ENCODE results near the gene C19orf67.
"Not testable (repeated sequence)": the region's sequence is repeated elsewhere in the genome, so short reads cannot be mapped to it uniquely, and the experiment has no call there.

The C19orf67 gene

GRCh38 chr19:14056741-14057356 lies 28.7 kb downstream of the C19orf67 start:
- DNase-seq (ENCODE audit: low read depth in 2 of 2, low spot score in 1 of 2) = no peak

GRCh38 chr19:14056069-14056666 lies 29.4 kb downstream of the C19orf67 start:
- DNase-seq (ENCODE audit: low read depth in 2 of 2, low spot score in 1 of 2) = no peak

GRCh38 chr19:14055396-14055795 lies 30.2 kb downstream of the C19orf67 start:
- DNase-seq (ENCODE audit: low read depth in 2 of 2, low spot score in 1 of 2) = no peak

GRCh38 chr19:14054721-14055120 lies 30.9 kb downstream of the C19orf67 start:
- DNase-seq (ENCODE audit: low read depth in 2 of 2, low spot score in 1 of 2) = no peak

- DNase-seq (ENCODE audit: low read depth in 2 of 2, low spot score in 1 of 2) = no peak
These were observed 31.5 kb downstream of the C19orf67 start for GRCh38 chr19:14054099-14054498.

- DNase-seq (ENCODE audit: low read depth in 2 of 2, low spot score in 1 of 2) = no peak
These were observed 32.1 kb downstream of the C19orf67 start for GRCh38 chr19:14053500-14053899.

GRCh38 chr19:14053032-14053431 lies 32.6 kb downstream of the C19orf67 start:
- DNase-seq (ENCODE audit: low read depth in 2 of 2, low spot score in 1 of 2) = no peak

GRCh38 chr19:14052470-14052869 lies 33.1 kb downstream of the C19orf67 start:
- DNase-seq (ENCODE audit: low read depth in 2 of 2, low spot score in 1 of 2) = no peak

- no peak for DNase-seq (ENCODE audit: low read depth in 2 of 2, low spot score in 1 of 2)
These were observed 33.6 kb downstream of the C19orf67 start for GRCh38 chr19:14051980-14052379.

- not testable (repeated sequence) for DNase-seq (ENCODE audit: low read depth in 2 of 2, low spot score in 1 of 2)
These were observed 34.6 kb downstream of the C19orf67 start for GRCh38 chr19:14050961-14051360.

GRCh38 chr19:14050512-14050911 lies 35.1 kb downstream of the C19orf67 start:
- no peak for DNase-seq (ENCODE audit: low read depth in 2 of 2, low spot score in 1 of 2)

- peak; percentile 56 to 63 for DNase-seq (ENCODE audit: low read depth in 2 of 2, low spot score in 1 of 2)
These were observed 37.0 kb downstream of the C19orf67 start for GRCh38 chr19:14048443-14049153.

- not testable (repeated sequence) for DNase-seq (ENCODE audit: low read depth in 2 of 2, low spot score in 1 of 2)
These were observed 37.7 kb downstream of the C19orf67 start for GRCh38 chr19:14047866-14048265.

GRCh38 chr19:14042659-14043608 lies 42.6 kb downstream of the C19orf67 start:
- not testable (repeated sequence) for DNase-seq (ENCODE audit: low read depth in 2 of 2, low spot score in 1 of 2)

GRCh38 chr19:14039181-14039580 lies 46.4 kb downstream of the C19orf67 start:
- DNase-seq (ENCODE audit: low read depth in 2 of 2, low spot score in 1 of 2) = no peak

GRCh38 chr19:14035706-14036105 lies 49.9 kb downstream of the C19orf67 start:
- no peak for DNase-seq (ENCODE audit: low read depth in 2 of 2, low spot score in 1 of 2)

- not testable (repeated sequence) for DNase-seq (ENCODE audit: low read depth in 2 of 2, low spot score in 1 of 2)
These were observed 50.4 kb downstream of the C19orf67 start for GRCh38 chr19:14035159-14035558.

GRCh38 chr19:14033946-14034345 lies 51.6 kb downstream of the C19orf67 start:
- DNase-seq (ENCODE audit: low read depth in 2 of 2, low spot score in 1 of 2) = no peak

- DNase-seq (ENCODE audit: low read depth in 2 of 2, low spot score in 1 of 2) = peak; percentile 57 to 58
These were observed 53.7 kb downstream of the C19orf67 start, which contains the start of gene IL27RA for GRCh38 chr19:14031719-14032480. Gene IL27RA, plus strand, starts transcription at chr19:14031762. Its CDS starts 111 bp downstream, at chr19:14031873.
